K562 (cell line): ENCODE results near the gene ZNF485. TPM values are rescaled to one million over a fixed set of nuclear protein-coding genes. Genes with fewer than 3 reads are reported as not detected.

ENCODE experiments used
- ATAC-seq: fragments of 200-7000 bp; cut with Tn5 transposase; 3 replicates; pipeline ENCODE4 v1.9.1; 2020; ENCODE audit warnings: moderate library complexity
- BruUV-seq: library from RNA; stranded (reverse); fragments of 400-500 nt; replicated peaks from 2 replicates; lab custom pipeline; 2021; lab: Mats Ljungman, UMichigan
- CTCF ChIA-PET: fragments of 300-600 bp; formaldehyde crosslinking; extraction: SDS; loops from one replicate; lab custom pipeline; 2021; ENCODE audit warnings: low intra/inter-chr PET ratio; lab: Yijun Ruan, JAX
- POLR2A ChIA-PET: fragments of 300-600, 350-650 bp; sonication (Branson Sonifier 250); formaldehyde crosslinking; extraction: SDS; loops from one replicate; lab custom pipeline; 2021; ENCODE audit warnings: antibody characterized with exemption, inconsistent platforms; lab: Yijun Ruan, JAX
- DNase-seq, 4 experiments: peaks; one replicate each; pipeline versions ENCODE4 v3.0.0 to v3.0.0-alpha.2; 2011 to 2018; ENCODE audit warnings: low spot score in 3 of 4, mixed read lengths in 3 of 4; ENCODE audit errors: extremely low read depth in 1 of 4
- FAIRE-seq: peaks from 2 replicates; lab custom pipeline; 2011; peaks lifted over from hg19 to GRCh38; lab: Jason Lieb, UNC
- H2AFZ ChIP-seq: 2 replicates; pipeline ENCODE4 v1.6.0; 2011; ENCODE audit warnings: low read depth, low read length, control low read depth, inconsistent platforms
- H3K27ac ChIP-seq: fragments of 200-600 bp; 3 replicates; pipeline ENCODE4 v1.8.0; 2011; ENCODE audit warnings: low read depth, mild to moderate bottlenecking, control low read depth, inconsistent platforms, low read length, moderate library complexity, mixed read lengths; ENCODE audit errors: extremely low read depth
- H3K27me3 ChIP-seq, 2 experiments: fragments of 300-600 bp in 1 of 2; 2 replicates in 1 of 2; 3 replicates in 1 of 2; pipeline versions ENCODE4 v1.6.0 to v1.8.0; 2011; ENCODE audit warnings: inconsistent platforms in 2 of 2, low read length in 2 of 2, mild to moderate bottlenecking in 1 of 2, mixed read lengths in 1 of 2, moderate library complexity in 1 of 2; ENCODE audit not compliant: control insufficient read depth in 2 of 2, insufficient read depth in 2 of 2
- H3K36me3 ChIP-seq: fragments of 300-600 bp; 3 replicates; pipeline ENCODE4 v1.8.0; 2011; ENCODE audit warnings: mild to moderate bottlenecking, low read length, inconsistent platforms; ENCODE audit not compliant: control insufficient read depth, insufficient read depth
- H3K4me1 ChIP-seq, 2 experiments: fragments of 200-600 bp in 1 of 2; replicated peaks in 1 of 2; 2 replicates in 1 of 2; 3 replicates in 1 of 2; pipeline versions ENCODE4 v1.5.1 to v1.8.0; 2011; ENCODE audit warnings: inconsistent platforms in 2 of 2, low read length in 2 of 2, mild to moderate bottlenecking in 1 of 2, mixed read lengths in 1 of 2, moderate library complexity in 1 of 2; ENCODE audit not compliant: control insufficient read depth in 2 of 2, insufficient read depth in 2 of 2
- H3K4me2 ChIP-seq: 2 replicates; pipeline ENCODE4 v1.6.1; 2011; ENCODE audit warnings: low read length, control low read depth, inconsistent platforms, mixed read lengths; ENCODE audit not compliant: insufficient read depth
- H3K4me3 ChIP-seq: fragments of 200-600 bp; sonication (generic), shearing (Covaris generic); 2 replicates; pipeline ENCODE4 v1.5.1; 2016; ENCODE audit warnings: control low read depth, inconsistent platforms
- H3K79me2 ChIP-seq: fragments of 200-600 bp; 3 replicates; pipeline ENCODE4 v1.8.0; 2011; ENCODE audit warnings: low read length, inconsistent platforms; ENCODE audit not compliant: control insufficient read depth, insufficient read depth
- H3K9ac ChIP-seq, 2 experiments: 2 replicates each; pipeline versions ENCODE4 v1.6.0 to v1.6.1; 2011; ENCODE audit warnings: low read depth in 2 of 2, low read length in 2 of 2, control low read depth in 1 of 2, inconsistent platforms in 1 of 2, mild to moderate bottlenecking in 1 of 2, mixed read lengths in 1 of 2; ENCODE audit not compliant: insufficient read depth in 1 of 2
- H3K9me1 ChIP-seq: one replicate; pipeline ENCODE4 v1.6.0; 2011; ENCODE audit warnings: inconsistent platforms, mild to moderate bottlenecking, low read length, moderate library complexity; ENCODE audit not compliant: control insufficient read depth, insufficient read depth
- H3K9me3 ChIP-seq: replicated peaks from 2 replicates; pipeline ENCODE4 v1.5.1; 2011; ENCODE audit warnings: low read depth, low read length, inconsistent platforms; ENCODE audit not compliant: control insufficient read depth, insufficient read depth
- H4K20me1 ChIP-seq: replicated peaks from 2 replicates; pipeline ENCODE4 v1.6.1; 2011; ENCODE audit warnings: low read length, inconsistent platforms, mixed read lengths; ENCODE audit not compliant: control insufficient read depth, insufficient read depth
- BACH1 ChIP-seq: fragments of 200-800 bp; sonication (Bioruptor generic); IDR thresholded peaks from 2 replicates; pipeline ENCODE4 v1.6.1; 2016; ENCODE audit warnings: missing genetic modification characterization, missing compliant biosample characterization
- BRCA1 ChIP-seq, 2 experiments: fragments of 450-650 bp in 1 of 2; sonication (generic) in 1 of 2; formaldehyde crosslinking in 1 of 2; IDR thresholded peaks; 2 replicates each; pipeline versions ENCODE4 v1.5.0 to v1.6.1; 2017 to 2020; ENCODE audit warnings: mild to moderate bottlenecking in 1 of 2, missing genetic modification reagents in 1 of 2
- BRF1 ChIP-seq: IDR thresholded peaks from 3 replicates; pipeline ENCODE4 v1.6.1; 2011; ENCODE audit warnings: borderline replicate concordance, mild to moderate bottlenecking; ENCODE audit not compliant: insufficient read length; ENCODE audit errors: extremely low read depth
- CBX1 ChIP-seq: sonication (generic); IDR thresholded peaks from 2 replicates; pipeline ENCODE4 v1.6.1; 2016; ENCODE audit warnings: antibody characterized with exemption, low read depth, mild to moderate bottlenecking
- ETS2 ChIP-seq: IDR thresholded peaks from 2 replicates; pipeline ENCODE4 v1.6.1; 2016; ENCODE audit warnings: borderline replicate concordance, missing genetic modification characterization, mild to moderate bottlenecking, moderate library complexity, missing compliant biosample characterization; ENCODE audit not compliant: poor library complexity, severe bottlenecking
- FOXM1 ChIP-seq, 2 experiments: fragments of 450-650 bp in 1 of 2; sonication (generic) in 1 of 2; formaldehyde crosslinking in 1 of 2; IDR thresholded peaks; 2 replicates each; pipeline versions ENCODE4 v1.6.1 to v1.9.0; 2017 to 2022; ENCODE audit warnings: low read depth in 2 of 2, mild to moderate bottlenecking in 2 of 2, missing genetic modification reagents in 1 of 2, moderate library complexity in 1 of 2
- HDGF ChIP-seq: fragments of 450-650 bp; IDR thresholded peaks from 2 replicates; pipeline ENCODE4 v1.6.1; 2016
- HLTF ChIP-seq: fragments of 450-650 bp; IDR thresholded peaks from 2 replicates; pipeline ENCODE4 v1.6.1; 2016
- NFATC3 ChIP-seq: fragments of 450-650 bp; IDR thresholded peaks from 2 replicates; pipeline ENCODE4 v1.6.1; 2017; ENCODE audit warnings: mild to moderate bottlenecking
- NFYB ChIP-seq: IDR thresholded peaks from 2 replicates; pipeline ENCODE4 v1.6.1; 2011; ENCODE audit warnings: mild to moderate bottlenecking, moderate library complexity; ENCODE audit not compliant: insufficient read length; ENCODE audit errors: extremely low read depth
- POU5F1 ChIP-seq: fragments of 150-350 bp; IDR thresholded peaks from 2 replicates; pipeline ENCODE4 v1.6.1; 2014; ENCODE audit warnings: borderline replicate concordance, low read length, low read depth, mild to moderate bottlenecking; ENCODE audit not compliant: partially characterized antibody
- PTTG1 ChIP-seq: fragments of 450-650 bp; IDR thresholded peaks from 2 replicates; pipeline ENCODE4 v1.6.1; 2016; ENCODE audit warnings: low read depth, mild to moderate bottlenecking, missing genetic modification characterization, missing compliant biosample characterization
- RB1 ChIP-seq: fragments of 450-650 bp; IDR thresholded peaks from 2 replicates; pipeline ENCODE4 v1.6.1; 2017; ENCODE audit warnings: low read depth, mild to moderate bottlenecking
- SAP30 ChIP-seq: fragments of 200-600 bp; sonication (generic); IDR thresholded peaks from 2 replicates; pipeline ENCODE4 v1.6.1; 2012; ENCODE audit warnings: borderline replicate concordance, low read depth, mild to moderate bottlenecking, moderate library complexity, low read length, control low read depth, inconsistent platforms; ENCODE audit not compliant: insufficient read depth, poor library complexity, severe bottlenecking
- SPI1 ChIP-seq: IDR thresholded peaks from 2 replicates; pipeline ENCODE4 v1.6.1; 2011; ENCODE audit warnings: low read depth, low read length, control low read depth, borderline replicate concordance
- ZKSCAN3 ChIP-seq: fragments of 250-450 bp; sonication (Bioruptor Pico); IDR thresholded peaks from 2 replicates; pipeline ENCODE4 v1.4.0; 2020
- WGBS: fragments of 100-300 bp; shearing (Covaris generic); methylation state at CpG from one replicate; pipeline ENCODE4 v1.1.6; 2016; ENCODE audit warnings: low coverage, mixed read lengths; ENCODE audit not compliant: insufficient coverage; ENCODE audit errors: missing lambda C conversion rate; 5-methylcytosine and 5-hydroxymethylcytosine counted together
- in situ Hi-C: fragments of 300-500 bp; cut with MboI; formaldehyde crosslinking; loops from 4 replicates; pipeline ENCODE4 v1.15.0; 2018; ENCODE audit warnings: inconsistent platforms, mixed read lengths
- intact Hi-C: fragments of 100-400 bp; cut with micrococcal nuclease; formaldehyde crosslinking; loops from 2 replicates; pipeline ENCODE4 v1.14.2; 2022
- polyA plus RNA-seq, 8 experiments: library from polyadenylated mRNA; depleted of rRNA in 4 of 8; stranded (reverse) in 5 of 8; unstranded in 3 of 8; fragments of >200 nt; fragmentation: Nextera tagmentation in 2 of 8; fragmentation: Illumina TruSeq in 1 of 8; extraction: Ambion mirVana in 2 of 8; extraction: Trizol in 1 of 8; gene quantifications; 2 replicates each; pipeline versions ENCODE4 v1.2.1 to v1.2.3, GENCODE V29; 2011 to 2014; ENCODE audit warnings: inconsistent platforms in 1 of 8, missing spikeins in 1 of 8
- total RNA-seq, 7 experiments: library from RNA; depleted of rRNA in 6 of 7; stranded (reverse); fragments of >200 nt in 6 of 7; fragmentation: Illumina TruSeq in 2 of 7; extraction: Trizol in 2 of 7; gene quantifications; 2 replicates each; pipeline versions ENCODE4 v1.2.1 to v1.2.3, GENCODE V29; 2011 to 2021; ENCODE audit warnings: low replicate concordance in 1 of 7
- TF ChIP-seq, protein P1 (sequence below), 2 experiments: fragments of 450-650 bp; IDR thresholded peaks; 2 replicates each; pipeline ENCODE4 v1.6.1; 2016
- TF ChIP-seq, protein P2 (sequence below): fragments of 200-400 bp; formaldehyde crosslinking; IDR thresholded peaks from 2 replicates; pipeline ENCODE4 v1.6.1; 2017; ENCODE audit warnings: mild to moderate bottlenecking, low read depth, low read length, moderate library complexity

The ZNF485 gene
- total and polyA plus RNA-seq, 9 of the 15 experiments (the other 6 are each of a cell fraction or from before 2014, with no cell fraction given), result 8.0 to 18.7 (median 11.9) TPM

GRCh38 chr10:43648398-43649184 lies 42.4 kb downstream of the ZNF485 start, which contains the start of gene ZNF32:
TSS of gene ZNF32 (minus strand) at chr10:43648881. CDS start at chr10:43646133, 2,748 bp downstream.
- Histone ChIP-seq H3K9me3 (peaks cover 21% of the 10 kb centered on the region), H3K27me3 (no peaks in the 10 kb centered on the region), H3K9ac (peak within 1 kb of the TSS; percentile 74 to 94), H4K20me1 (no peaks in the 10 kb centered on the region), H3K4me2 (peak within 1 kb of the TSS; percentile 90), H3K27ac (peak within 1 kb of the TSS; percentile 70), H3K9me1 (no peaks in the 10 kb centered on the region), H2AFZ (peak within 1 kb of the TSS; percentile 98), H3K4me1 (peaks cover 4 to 12% of the 10 kb centered on the region in 2 experiments; a peak in 4 of 5 replicates), H3K36me3 (peaks cover 25% of the 10 kb centered on the region), H3K79me2 (no peaks in the 10 kb centered on the region), H3K4me3 (peak within 1 kb of the TSS; percentile 63)
- CTCF ChIA-PET, result no interaction called here
- peak; percentile 70 for FAIRE-seq
- DNase-seq, result peak; percentile 92 to 94 (median 92)
- peak; percentile 99 for ATAC-seq
- intact Hi-C loops, result loop anchor here (5.0 kb wide), 1 partner anchor 76 kb away; the partner anchor contains the start of gene ZNF239
- under 1% methylated on average over 49 of the region's 90 CpGs for WGBS
- no TSS peak for BruUV-seq
- POLR2A ChIA-PET, result interaction anchor here (0.6 to 1.0 kb wide), 5 partner anchors 10 to 352 kb away, joined by 3 to 4 read pairs (median 3); no protein-coding TSS in a partner anchor
- in situ Hi-C loops, result no loop called here
- TF ChIP-seq BACH1 (tag) (no peak), SPI1 (no peak), BRCA1 (IDR thresholded peaks at IDR 0.05) (no peak), BRCA1 (CRISPR knock-in tag; IDR thresholded peaks at IDR 0.05) (no peak), RB1 (peak; percentile 80), SAP30 (peak; percentile 43), FOXM1 (IDR thresholded peaks at IDR 0.05; ENCODE audit: low read depth) (no peak), FOXM1 (CRISPR knock-in tag; IDR thresholded peaks at IDR 0.05; ENCODE audit: low read depth) (0 out of 2 replicates have a peak, but pooled peaks have one; percentile 63), ZKSCAN3 (CRISPR knock-in tag) (no peak), POU5F1 (no peak), NFYB (no peak), BRF1 (no peak), CBX1 (peak; percentile 77; the same call in 1 of the 2 replicates), NFATC3 (no peak), HLTF (no peak), PTTG1 (no peak), HDGF (no peak), ETS2 (tag) (no peak)
- TF ChIP-seq, protein P1, sequence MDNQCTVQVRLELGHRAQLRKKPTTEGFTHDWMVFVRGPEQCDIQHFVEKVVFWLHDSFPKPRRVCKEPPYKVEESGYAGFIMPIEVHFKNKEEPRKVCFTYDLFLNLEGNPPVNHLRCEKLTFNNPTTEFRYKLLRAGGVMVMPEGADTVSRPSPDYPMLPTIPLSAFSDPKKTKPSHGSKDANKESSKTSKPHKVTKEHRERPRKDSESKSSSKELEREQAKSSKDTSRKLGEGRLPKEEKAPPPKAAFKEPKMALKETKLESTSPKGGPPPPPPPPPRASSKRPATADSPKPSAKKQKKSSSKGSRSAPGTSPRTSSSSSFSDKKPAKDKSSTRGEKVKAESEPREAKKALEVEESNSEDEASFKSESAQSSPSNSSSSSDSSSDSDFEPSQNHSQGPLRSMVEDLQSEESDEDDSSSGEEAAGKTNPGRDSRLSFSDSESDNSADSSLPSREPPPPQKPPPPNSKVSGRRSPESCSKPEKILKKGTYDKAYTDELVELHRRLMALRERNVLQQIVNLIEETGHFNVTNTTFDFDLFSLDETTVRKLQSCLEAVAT (IDR thresholded peaks at IDR 0.05), result no peak
- TF ChIP-seq, protein P2, sequence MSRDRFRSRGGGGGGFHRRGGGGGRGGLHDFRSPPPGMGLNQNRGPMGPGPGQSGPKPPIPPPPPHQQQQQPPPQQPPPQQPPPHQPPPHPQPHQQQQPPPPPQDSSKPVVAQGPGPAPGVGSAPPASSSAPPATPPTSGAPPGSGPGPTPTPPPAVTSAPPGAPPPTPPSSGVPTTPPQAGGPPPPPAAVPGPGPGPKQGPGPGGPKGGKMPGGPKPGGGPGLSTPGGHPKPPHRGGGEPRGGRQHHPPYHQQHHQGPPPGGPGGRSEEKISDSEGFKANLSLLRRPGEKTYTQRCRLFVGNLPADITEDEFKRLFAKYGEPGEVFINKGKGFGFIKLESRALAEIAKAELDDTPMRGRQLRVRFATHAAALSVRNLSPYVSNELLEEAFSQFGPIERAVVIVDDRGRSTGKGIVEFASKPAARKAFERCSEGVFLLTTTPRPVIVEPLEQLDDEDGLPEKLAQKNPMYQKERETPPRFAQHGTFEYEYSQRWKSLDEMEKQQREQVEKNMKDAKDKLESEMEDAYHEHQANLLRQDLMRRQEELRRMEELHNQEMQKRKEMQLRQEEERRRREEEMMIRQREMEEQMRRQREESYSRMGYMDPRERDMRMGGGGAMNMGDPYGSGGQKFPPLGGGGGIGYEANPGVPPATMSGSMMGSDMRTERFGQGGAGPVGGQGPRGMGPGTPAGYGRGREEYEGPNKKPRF, result no peak
